Endometrial microvascular endothelial cells (primary cell): ENCODE measurements around the gene GEMIN5. TPM values are rescaled to one million over a fixed set of nuclear protein-coding genes. Genes with fewer than 3 reads are reported as not detected.
"Not testable (repeated sequence)": the region's sequence is repeated elsewhere in the genome, so short reads cannot be mapped to it uniquely, and the experiment has no call there.

Source experiments
- in situ Hi-C: cut with HindIII; loops from 2 replicates; pipeline ENCODE4 v1.10.0; 2017; ENCODE audit warnings: low sequenced_read_pairs, low pct_unique_long_range_greater_than_20kb; ENCODE audit errors: inconsistent ontology term
- total RNA-seq: library from RNA; depleted of rRNA; stranded (reverse); fragments of >200 nt; gene quantifications from one replicate; pipeline ENCODE4 v1.2.3, GENCODE V29; 2015; ENCODE audit errors: inconsistent ontology term

The GEMIN5 gene, protein sequence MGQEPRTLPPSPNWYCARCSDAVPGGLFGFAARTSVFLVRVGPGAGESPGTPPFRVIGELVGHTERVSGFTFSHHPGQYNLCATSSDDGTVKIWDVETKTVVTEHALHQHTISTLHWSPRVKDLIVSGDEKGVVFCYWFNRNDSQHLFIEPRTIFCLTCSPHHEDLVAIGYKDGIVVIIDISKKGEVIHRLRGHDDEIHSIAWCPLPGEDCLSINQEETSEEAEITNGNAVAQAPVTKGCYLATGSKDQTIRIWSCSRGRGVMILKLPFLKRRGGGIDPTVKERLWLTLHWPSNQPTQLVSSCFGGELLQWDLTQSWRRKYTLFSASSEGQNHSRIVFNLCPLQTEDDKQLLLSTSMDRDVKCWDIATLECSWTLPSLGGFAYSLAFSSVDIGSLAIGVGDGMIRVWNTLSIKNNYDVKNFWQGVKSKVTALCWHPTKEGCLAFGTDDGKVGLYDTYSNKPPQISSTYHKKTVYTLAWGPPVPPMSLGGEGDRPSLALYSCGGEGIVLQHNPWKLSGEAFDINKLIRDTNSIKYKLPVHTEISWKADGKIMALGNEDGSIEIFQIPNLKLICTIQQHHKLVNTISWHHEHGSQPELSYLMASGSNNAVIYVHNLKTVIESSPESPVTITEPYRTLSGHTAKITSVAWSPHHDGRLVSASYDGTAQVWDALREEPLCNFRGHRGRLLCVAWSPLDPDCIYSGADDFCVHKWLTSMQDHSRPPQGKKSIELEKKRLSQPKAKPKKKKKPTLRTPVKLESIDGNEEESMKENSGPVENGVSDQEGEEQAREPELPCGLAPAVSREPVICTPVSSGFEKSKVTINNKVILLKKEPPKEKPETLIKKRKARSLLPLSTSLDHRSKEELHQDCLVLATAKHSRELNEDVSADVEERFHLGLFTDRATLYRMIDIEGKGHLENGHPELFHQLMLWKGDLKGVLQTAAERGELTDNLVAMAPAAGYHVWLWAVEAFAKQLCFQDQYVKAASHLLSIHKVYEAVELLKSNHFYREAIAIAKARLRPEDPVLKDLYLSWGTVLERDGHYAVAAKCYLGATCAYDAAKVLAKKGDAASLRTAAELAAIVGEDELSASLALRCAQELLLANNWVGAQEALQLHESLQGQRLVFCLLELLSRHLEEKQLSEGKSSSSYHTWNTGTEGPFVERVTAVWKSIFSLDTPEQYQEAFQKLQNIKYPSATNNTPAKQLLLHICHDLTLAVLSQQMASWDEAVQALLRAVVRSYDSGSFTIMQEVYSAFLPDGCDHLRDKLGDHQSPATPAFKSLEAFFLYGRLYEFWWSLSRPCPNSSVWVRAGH (N-terminal part only)
- 40.1 TPM for total RNA-seq

- in situ Hi-C loops: no loop called here
These were observed at the start of gene GEMIN5 for GRCh38 chr5:154937718-154938466. Gene GEMIN5 (minus strand): TSS chr5:154938211. CDS start chr5:154938133, 78 bp downstream.

- in situ Hi-C loops: no loop called here
These were observed 48.1 kb upstream of the GEMIN5 start for GRCh38 chr5:154986151-154986550.

DNA sequence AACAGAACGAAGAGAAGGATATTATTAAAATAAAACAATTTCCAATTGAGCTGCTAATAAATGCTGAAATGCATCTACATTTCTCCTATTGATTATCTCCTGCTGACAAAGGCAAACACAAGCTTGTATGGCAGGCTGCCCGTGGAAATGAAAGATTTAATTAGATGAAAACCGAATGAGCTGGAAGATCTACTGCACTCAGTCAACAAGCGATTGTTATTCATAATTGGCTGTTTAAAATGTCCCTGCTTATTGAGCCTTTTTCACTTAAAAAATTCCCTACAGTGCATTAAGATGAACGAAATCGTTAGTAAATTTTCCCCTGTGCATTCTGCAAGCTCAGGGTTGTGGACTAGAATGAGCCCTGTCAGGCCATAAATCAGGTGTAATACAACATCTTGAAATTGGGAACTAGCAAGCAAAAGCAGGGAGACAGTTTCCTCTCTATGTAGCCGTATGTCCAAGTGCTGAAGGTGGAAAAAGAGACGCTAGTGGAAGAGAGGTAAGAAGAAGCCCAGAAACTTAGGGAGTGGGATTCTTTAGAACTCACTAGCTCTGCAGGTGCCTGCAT lies 47.0 kb upstream of the GEMIN5 start:
- in situ Hi-C loops: no loop called here

- in situ Hi-C loops: not testable (repeated sequence)
These were observed 40.3 kb upstream of the GEMIN5 start for GRCh38 chr5:154978294-154978693.

DNA sequence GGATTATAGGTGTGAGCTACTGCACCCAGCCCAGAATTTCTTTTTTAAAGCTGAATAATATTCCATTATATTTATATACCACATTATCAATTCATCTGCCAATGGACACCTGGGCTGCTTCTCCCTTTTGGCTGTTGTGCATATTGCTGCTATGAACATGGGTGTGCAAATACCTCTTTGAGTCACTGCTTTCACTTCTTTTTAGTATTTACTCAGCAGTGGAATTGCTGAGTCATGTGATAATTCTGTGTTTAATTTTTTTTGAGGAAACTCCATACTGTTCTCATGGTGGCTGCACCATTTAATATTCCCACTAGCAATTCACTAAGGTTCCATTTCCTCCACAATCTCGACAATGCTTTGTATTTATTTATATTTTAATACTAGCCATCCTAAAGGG lies 39.4 kb upstream of the GEMIN5 start:
- in situ Hi-C loops: no loop called here

DNA sequence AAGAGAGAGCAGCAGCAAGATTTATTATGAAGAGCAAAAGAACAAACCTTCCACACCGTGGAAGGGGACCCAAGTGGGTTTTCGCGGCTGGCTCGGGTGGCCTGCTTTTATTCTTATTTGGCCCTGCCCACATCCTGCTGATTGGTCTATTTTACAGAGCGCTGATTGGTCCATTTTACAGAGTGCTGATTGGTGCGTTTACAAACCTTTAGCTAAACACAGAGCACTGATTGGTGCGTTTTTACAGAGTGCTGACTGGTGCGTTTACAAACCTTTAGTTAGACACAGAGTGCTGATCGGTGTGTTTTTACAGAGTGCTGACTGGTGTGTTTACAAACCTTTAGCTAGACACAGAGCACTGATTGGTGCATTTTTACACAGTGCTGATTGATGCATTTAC lies 38.1 kb upstream of the GEMIN5 start:
- in situ Hi-C loops: not testable (repeated sequence)

DNA sequence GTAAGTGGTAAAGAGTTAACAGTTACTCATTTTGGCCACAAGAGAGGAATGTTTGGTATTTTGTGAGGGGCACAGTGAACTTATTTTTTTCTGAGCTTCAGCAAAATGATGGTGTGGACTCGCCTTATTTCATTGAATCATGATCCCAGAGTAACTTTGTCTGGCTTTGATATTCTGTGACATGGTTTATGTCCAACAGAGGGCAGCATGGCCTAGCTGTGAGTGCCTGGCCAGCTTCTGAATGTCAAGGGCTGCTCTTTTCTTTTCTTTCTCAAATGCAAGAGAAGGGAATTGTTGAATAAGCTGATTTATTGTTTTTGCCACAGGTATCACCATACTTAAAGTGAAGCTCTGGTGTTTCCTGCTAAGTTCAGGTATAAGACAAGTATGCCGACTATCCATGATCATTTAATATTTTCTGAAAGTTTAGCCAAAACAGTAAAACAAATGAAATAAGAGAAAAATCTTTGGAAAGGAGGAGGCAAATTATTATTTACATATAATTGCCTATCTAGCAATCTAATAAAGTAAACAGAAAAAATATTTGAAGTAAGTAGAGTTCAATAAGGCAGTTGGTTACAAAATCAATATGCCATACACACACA lies 34.6 kb upstream of the GEMIN5 start:
- in situ Hi-C loops: no loop called here

- in situ Hi-C loops: no loop called here
These were observed 33.5 kb upstream of the GEMIN5 start for GRCh38 chr5:154971501-154971900.

DNA sequence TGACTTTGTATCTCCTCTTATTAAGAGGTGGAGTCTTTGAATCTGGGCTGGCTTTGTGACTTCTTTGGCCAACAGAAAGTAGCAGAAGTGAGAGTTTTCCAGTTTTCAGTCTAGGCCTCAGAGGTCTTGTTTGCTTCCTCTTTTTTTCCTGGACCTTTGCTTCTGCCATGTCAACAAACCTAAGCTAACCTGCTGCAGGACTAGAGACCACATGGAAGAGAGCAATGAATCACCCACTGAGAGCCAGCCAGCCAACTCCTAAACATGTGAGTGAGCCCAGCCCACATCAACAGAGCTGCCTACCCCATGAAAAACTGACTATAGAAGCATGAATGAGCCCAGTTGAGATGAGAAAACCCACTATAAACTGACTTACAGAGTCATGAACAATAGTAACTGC lies 32.7 kb upstream of the GEMIN5 start:
- in situ Hi-C loops: no loop called here

DNA sequence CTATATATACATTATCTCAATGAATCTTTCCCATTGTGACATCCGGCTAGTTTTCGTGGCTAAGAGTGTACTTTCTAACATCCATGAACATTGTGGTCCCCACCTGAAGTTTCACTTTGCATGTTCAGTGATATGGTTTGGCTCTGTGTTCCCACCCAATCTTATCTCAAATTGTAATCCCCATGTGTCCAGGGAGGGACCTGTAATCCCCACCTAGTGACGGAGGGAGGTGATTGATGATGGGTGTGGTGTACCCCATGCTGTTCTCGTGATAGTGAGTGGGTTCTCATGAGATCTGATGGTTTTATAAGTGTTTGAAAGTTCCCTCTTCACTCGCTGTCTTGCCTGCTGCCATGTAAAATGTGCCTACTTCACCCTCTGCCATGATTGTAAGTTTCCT lies 30.9 kb upstream of the GEMIN5 start:
- in situ Hi-C loops: no loop called here

DNA sequence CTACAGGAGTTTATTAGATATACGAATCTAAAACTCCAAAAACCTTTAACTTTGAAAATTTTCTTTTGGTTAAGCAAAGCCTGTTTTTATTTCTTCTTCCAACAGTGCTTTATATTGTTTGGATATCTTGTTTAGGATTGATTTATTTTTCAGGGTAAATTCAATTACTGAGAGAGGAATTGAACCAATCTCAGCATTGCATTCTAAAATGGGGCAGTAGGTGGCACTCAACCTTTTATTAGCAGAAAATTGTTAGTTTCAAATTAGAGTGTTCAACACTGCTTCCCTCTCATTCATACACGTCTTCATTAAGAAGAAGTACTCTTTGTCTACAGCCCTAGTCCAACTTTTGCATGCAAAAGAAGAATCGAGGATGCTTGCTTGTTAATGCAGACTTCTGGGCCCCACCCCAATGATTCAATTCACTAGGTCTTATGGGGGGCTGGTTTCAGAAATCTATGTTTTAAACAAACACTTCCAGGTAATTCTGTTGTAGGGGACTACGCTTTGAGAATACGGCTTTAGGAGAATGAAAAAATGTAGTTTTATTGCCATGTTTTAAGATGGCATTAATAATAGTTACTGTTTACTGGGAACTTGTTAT lies 29.5 kb upstream of the GEMIN5 start:
- in situ Hi-C loops: no loop called here

DNA sequence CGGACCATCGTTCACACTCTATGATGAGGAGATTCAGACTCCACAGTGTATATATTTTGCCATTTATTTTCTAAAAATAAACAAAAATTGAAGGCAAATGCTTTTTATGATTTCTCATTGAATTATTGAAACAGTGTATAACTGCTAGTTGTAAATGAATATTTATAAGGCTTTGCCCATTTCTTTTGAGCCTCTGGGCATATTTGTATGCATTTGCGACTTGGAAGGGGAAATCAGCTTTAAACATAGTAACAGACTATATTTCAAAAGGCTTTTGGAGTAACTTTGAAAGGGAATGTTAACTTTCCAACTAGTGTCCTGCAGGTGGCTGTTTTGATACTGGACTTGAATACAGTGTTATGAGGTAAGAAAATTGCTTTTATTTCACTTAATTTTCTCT lies 28.9 kb upstream of the GEMIN5 start:
- in situ Hi-C loops: no loop called here

DNA sequence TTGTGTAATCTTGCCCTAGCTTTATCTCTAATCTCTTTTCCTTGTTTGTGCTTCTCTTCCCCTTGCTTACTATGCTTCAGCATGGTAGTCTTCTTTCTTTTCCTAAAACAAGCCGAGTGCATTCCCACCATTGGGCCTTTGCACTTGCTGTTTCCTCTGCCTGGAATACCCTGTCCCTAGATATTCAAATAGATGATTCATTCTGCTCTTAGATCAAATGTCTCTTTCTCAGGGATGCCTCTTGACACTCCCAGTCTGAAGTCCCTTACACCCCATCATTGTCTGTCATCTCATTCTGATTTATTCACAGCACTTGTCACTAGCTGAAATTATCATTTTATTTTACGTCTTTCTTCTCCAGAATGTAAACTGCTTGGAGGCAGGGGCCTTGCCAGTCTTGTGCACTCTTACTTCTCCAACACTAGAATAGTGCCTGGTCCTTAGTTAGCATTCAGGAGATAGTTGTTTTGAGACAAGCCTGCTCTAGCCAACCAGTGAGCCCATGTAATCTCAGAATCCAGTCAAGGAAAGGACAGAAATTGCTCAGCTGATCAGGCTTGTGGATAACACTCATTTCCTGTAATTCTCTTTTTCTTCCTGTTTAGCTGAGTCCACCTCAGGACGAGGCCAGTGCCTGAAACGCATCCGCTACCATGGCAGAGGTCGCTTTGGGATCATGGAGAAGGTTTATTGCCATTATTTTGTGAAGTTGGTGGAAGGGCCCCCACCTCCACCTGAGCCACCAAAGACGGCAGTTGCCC lies 28.2 kb upstream of the GEMIN5 start:
- in situ Hi-C loops: no loop called here

DNA sequence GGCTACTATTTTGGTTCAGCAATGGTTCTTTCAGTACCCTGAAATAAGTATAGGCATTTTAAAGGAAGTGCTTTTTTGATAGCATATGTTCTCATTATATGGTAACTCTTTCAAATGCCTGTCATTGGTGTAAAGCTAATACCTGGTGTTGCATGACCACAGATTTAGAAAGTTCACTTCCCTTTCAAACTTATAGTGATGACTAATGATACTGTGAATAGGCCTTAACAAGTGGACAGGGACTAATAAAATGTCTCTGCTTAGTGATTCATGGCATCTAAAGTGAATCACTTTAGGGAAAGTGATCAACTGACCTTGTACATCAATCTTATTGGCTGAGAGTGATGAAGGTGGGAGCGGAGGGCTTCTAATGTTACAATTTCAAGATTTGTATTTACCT lies 24.5 kb upstream of the GEMIN5 start:
- in situ Hi-C loops: no loop called here

DNA sequence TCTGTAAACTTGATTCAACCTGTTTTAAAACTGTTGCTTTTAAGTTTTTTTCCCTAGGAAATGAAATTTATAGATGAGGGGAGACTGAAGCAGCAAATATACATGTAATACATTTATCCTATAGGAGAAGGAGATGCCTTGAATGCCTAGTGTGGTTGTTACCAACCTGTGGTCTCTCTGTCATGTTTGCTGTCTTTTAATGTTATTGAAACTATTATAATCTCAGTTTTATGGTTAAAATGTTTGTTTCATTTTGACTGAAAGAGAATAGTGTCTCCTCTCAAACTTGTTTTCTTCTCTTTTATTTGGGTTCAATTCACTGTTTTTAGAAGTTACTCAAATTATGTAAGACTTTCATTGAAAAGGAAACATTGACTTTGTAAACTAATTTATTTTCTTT lies 18.7 kb upstream of the GEMIN5 start:
- in situ Hi-C loops: no loop called here

- in situ Hi-C loops: no loop called here
These were observed 11.8 kb upstream of the GEMIN5 start for GRCh38 chr5:154949781-154950180.

GRCh38 chr5:154948313-154948712 lies 10.3 kb upstream of the GEMIN5 start:
- in situ Hi-C loops: no loop called here
